Right renal cortex interstitium (tissue), 3 donors: ENCODE results near the gene POLR3E. TPM values are rescaled to one million over a fixed set of nuclear protein-coding genes. Genes with fewer than 3 reads are reported as not detected.

ENCODE experiments used
- DNase-seq, 3 donors: peaks; one replicate each; pipeline ENCODE4 v3.0.0-alpha.2; 2013; ENCODE audit warnings: low read depth in 3 of 3, low spot score in 2 of 3
- polyA plus RNA-seq, 3 donors: library from polyadenylated mRNA; unstranded; fragments of 120-200 nt; gene quantifications; one replicate each; pipeline ENCODE4 v1.2.1, GENCODE V29; 2013; ENCODE audit not compliant: insufficient read length in 3 of 3

POLR3E gene, protein sequence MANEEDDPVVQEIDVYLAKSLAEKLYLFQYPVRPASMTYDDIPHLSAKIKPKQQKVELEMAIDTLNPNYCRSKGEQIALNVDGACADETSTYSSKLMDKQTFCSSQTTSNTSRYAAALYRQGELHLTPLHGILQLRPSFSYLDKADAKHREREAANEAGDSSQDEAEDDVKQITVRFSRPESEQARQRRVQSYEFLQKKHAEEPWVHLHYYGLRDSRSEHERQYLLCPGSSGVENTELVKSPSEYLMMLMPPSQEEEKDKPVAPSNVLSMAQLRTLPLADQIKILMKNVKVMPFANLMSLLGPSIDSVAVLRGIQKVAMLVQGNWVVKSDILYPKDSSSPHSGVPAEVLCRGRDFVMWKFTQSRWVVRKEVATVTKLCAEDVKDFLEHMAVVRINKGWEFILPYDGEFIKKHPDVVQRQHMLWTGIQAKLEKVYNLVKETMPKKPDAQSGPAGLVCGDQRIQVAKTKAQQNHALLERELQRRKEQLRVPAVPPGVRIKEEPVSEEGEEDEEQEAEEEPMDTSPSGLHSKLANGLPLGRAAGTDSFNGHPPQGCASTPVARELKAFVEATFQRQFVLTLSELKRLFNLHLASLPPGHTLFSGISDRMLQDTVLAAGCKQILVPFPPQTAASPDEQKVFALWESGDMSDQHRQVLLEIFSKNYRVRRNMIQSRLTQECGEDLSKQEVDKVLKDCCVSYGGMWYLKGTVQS
- 10 to 100 TPM; 46.0 to 50.5 (median 49.9) TPM for polyA plus RNA-seq

- DNase-seq = peak; percentile 96 to 99 (median 97)
Observed at GRCh38 chr16:22297114-22297870, at the start of gene POLR3E. Gene POLR3E (plus strand): TSS chr16:22297409. CDS start chr16:22302969, 5,560 bp downstream.

DNA sequence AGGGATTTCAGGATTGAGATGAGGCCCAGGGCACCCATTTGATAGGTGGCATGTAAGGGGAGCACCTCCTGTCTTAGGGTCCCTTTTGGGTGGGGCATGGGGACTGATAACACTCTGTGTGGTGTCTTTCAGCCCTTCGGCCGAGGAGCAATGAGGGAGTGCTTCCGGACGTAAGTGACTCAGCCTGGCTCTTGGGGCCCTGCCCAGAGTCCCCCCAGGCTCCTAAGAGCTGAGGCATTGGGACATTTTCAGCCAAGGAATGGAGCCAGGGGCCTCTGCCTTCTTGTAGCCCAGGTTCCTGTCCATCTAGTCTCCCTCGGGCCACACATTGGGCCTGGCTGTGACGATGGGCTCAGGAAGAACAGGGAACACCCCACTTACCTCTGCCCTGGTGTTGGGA lies 46.7 kb upstream of the POLR3E start:
- no peak for DNase-seq

- no peak for DNase-seq
Observed at GRCh38 chr16:22252317-22252716, 44.9 kb upstream of the POLR3E start.

- no peak for DNase-seq
Observed at GRCh38 chr16:22253272-22253671, 43.9 kb upstream of the POLR3E start.

DNA sequence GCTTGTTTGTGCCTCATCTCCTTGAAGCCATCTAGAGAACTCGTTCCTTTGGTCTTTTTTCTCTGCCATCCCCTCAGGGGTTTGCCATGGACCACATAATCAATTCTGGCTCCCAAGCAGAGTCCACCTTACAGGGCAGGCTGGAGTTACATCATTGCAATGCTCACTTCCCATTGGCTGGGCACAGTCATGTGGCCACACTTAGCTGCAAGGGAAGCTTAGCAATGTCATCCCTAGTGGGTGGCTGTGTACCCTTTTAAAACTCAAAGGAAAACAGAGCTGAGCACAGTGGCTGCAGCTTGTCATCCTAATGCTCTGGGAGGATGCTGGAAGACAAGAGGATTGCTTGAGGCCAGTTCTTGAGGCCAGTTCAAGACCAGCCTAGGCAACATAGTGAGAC lies 41.9 kb upstream of the POLR3E start:
- DNase-seq = no peak

DNA sequence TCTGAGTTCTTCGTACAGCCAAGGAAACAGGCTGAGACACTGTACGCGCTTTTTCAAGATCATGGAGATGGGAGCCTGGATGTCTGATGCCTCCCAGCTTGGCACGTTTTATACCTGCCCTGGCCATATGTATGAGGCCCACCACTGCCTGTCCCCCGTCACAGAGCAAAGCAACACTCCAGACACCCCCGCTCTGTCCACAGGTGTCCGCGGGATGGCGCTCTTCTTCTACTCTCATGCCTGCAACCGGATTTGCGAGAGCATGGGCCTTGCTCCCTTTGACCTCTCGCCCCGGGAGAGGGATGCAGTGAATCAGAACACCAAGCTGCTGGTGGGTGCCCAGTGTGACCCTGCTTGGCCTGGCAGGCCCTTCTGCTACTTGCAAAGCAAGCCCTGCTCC lies 39.8 kb upstream of the POLR3E start:
- DNase-seq = no peak

DNA sequence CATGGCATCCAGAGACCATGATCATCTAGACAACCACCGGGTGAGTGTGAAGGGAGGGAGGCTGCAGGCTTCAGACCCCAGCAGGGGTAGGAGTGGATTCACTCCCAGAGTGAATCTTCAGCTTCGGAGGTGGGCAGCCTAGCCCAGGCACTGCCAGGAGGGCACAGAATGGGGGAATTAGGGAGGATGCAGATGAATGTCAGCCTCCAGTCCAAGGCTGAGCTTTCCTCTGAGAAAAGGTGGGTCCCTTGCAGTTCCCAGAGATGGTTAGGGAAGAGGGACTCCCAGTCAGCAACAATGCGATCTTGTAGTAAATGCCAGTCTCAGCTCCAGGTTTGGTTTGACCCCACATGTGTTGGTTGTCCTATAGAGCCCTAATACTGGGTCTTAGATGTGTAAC lies 36.7 kb upstream of the POLR3E start:
- no peak for DNase-seq

GRCh38 chr16:22262460-22262859 lies 34.7 kb upstream of the POLR3E start:
- DNase-seq = no peak

DNA sequence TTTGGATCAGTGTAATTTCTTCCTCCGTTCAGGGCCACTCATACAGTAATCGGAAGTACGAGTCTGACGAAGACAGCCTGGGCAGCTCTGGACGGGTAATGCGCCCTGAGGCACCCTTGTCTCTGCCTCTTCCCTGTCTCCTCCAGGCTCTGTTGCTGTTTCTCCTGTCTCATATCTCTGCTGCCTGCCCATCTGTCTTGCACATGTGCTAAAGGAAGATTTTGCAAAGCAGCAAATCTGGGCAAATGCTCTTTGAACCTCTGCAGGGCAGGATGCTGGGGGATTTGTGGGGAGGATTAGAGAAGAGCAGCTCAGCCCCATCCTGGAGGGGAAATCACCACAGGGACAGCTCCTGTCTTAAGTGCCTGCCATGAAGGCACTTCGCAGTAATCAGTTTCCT lies 32.4 kb upstream of the POLR3E start:
- DNase-seq = no peak

DNA sequence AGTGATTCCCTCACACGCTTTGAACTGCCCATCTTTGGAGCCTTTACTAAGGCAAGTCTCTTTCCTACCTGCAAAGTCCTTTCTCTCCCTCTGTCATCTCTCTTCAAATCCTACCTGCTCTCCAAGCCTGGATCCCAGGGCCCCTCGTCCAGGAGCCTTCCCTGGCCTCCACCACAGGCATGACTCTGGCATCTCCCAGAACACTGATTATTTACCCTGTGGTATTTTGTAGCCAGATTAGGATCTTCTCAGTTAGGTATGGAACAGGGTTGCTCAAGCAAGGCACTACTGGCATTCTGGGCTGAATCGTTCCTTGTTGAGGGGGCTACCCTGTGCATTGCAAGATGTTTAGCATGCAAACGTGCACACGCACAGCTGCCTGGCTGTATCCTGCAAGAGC lies 31.9 kb upstream of the POLR3E start:
- no peak for DNase-seq

- no peak for DNase-seq
Observed at GRCh38 chr16:22266546-22266945, 30.7 kb upstream of the POLR3E start.

- DNase-seq = no peak
Observed at GRCh38 chr16:22267764-22268163, 29.4 kb upstream of the POLR3E start.

- no peak for DNase-seq
Observed at GRCh38 chr16:22270525-22270924, 26.7 kb upstream of the POLR3E start.

DNA sequence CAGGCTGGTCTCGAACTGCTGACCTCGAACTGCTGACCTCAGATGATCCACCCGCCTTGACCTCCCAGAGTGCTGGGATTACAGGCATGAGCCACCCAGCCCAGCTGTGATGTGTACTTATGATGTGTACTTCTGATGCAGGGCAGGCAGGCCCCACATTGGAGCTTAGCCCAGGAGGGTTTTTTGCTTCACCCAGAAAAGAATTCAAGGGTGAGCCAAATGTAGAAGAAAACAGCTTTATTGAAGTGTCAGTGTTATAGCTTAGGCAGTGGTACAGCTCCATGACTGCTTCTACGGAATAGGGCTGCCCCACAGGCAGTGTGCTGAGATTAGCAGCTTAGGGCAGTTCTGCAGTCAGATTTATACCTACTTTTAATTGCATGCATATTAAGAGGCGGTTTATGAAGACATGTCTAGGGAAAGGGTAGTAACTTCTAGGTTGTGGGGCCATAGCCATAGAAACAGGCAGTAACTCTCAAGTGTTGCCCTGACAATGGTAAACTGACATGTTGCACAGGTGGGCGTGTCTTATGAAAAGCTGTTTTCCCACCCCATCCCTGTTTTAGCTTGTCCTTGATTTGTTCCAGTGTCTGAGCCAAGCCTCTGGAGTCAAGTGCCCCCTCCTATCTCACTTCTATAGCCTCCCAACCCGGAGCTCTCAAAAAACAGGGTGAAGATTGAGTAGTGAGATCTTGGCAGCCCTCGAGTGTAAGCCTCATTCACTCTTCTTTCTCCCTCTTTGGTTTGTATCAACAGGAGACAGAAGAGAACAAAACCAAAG lies 24.1 kb upstream of the POLR3E start:
- DNase-seq = no peak

- DNase-seq = no peak
Observed at GRCh38 chr16:22274916-22275315, 22.3 kb upstream of the POLR3E start.

GRCh38 chr16:22278441-22279230 lies 18.6 kb upstream of the POLR3E start:
- no peak for DNase-seq

DNA sequence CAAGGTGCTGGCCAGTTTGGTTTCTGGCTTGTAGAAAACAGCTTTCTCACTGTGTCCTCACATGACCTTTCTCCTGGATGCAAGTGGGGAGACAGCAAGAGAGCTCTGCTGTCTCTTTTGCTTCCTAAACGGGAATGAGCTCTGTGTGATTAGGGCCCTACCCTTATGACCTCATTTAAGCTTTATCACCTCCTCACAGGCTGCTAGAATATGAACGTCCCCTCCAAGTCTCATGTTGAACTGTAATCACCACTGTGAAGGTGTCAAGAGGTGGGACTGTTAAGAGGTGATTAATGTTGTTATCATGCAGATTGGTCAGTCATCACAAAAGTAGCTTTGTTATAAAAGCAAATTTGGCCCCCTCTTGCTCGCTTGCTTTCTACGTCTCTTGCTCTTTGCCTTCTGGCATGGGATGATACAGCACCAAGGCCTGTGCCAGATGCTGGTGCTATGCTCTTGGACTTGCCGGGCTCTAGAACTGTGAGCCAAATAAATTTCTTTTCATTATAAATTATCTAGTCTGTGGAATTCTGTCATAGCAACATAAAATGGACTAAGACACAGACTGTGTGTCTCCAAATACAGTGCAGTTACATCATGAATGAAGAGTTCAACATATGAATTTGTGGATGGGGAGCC lies 14.8 kb upstream of the POLR3E start:
- DNase-seq = no peak

GRCh38 chr16:22284637-22285036 lies 12.6 kb upstream of the POLR3E start:
- no peak for DNase-seq

GRCh38 chr16:22285080-22285479 lies 12.1 kb upstream of the POLR3E start:
- DNase-seq = no peak
